RWPE2 (cell line): ENCODE measurements around the gene PPA1.

ENCODE experiments used
- ATAC-seq: fragments of 200-7000 bp; cut with Tn5 transposase; 3 replicates; pipeline ENCODE4 v1.9.1; 2021; ENCODE audit warnings: low read depth
- DNase-seq: peaks from one replicate; pipeline ENCODE4 v3.0.0-alpha.2; 2020; ENCODE audit warnings: low spot score
- H3K27ac ChIP-seq: fragments of 450-650 bp; 2 replicates; pipeline ENCODE4 v1.5.1; 2017; ENCODE audit warnings: mild to moderate bottlenecking; ENCODE audit not compliant: poor library complexity, severe bottlenecking
- H3K27me3 ChIP-seq: fragments of 250-450 bp; sonication (Bioruptor Pico); 2 replicates; pipeline ENCODE4 v1.5.1; 2021; ENCODE audit warnings: mild to moderate bottlenecking, moderate library complexity; ENCODE audit not compliant: insufficient read depth, poor library complexity, severe bottlenecking
- H3K36me3 ChIP-seq: fragments of 250-450 bp; sonication (Bioruptor Pico); 2 replicates; pipeline ENCODE4 v1.5.1; 2020; ENCODE audit warnings: low read depth, mild to moderate bottlenecking, moderate library complexity
- H3K4me1 ChIP-seq: fragments of 250-450 bp; sonication (Bioruptor Pico); 2 replicates; pipeline ENCODE4 v1.5.1; 2021; ENCODE audit warnings: mild to moderate bottlenecking, moderate library complexity; ENCODE audit not compliant: insufficient read depth, poor library complexity, severe bottlenecking
- H3K4me3 ChIP-seq: fragments of 250-450 bp; sonication (Bioruptor Pico); 2 replicates; pipeline ENCODE4 v1.5.1; 2021; ENCODE audit warnings: mild to moderate bottlenecking, moderate library complexity; ENCODE audit not compliant: severe bottlenecking
- H3K9me3 ChIP-seq: fragments of 250-450 bp; sonication (Bioruptor Pico); 2 replicates; pipeline ENCODE4 v1.5.1; 2021; ENCODE audit warnings: mild to moderate bottlenecking, moderate library complexity; ENCODE audit not compliant: severe bottlenecking
- CTCF ChIP-seq: fragments of 450-650 bp; IDR thresholded peaks from one replicate; pipeline ENCODE4 v1.5.1; 2017; ENCODE audit warnings: mild to moderate bottlenecking, moderate library complexity; ENCODE audit not compliant: poor library complexity, severe bottlenecking

Gene PPA1

GRCh38 chr10:70268376-70268775 is 35.1 kb upstream of the PPA1 start:
- Histone ChIP-seq H3K4me1 (peaks cover 16% of the 10 kb centered on the region), H3K9me3 (no peaks in the 10 kb centered on the region), H3K27me3 (no peaks in the 10 kb centered on the region), H3K4me3 (no peak overlapping the region), H3K27ac (no peak overlapping the region), H3K36me3 (no peaks in the 10 kb centered on the region)
- DNase-seq (no peak), ATAC-seq (no peak)
- no peak for TF ChIP-seq CTCF

GRCh38 chr10:70267161-70267933 is 34.1 kb upstream of the PPA1 start:
- Histone ChIP-seq H3K9me3 (no peaks in the 10 kb centered on the region), H3K27ac (peak overlapping the region; percentile 45), H3K36me3 (no peaks in the 10 kb centered on the region), H3K4me1 (peaks cover 16% of the 10 kb centered on the region), H3K27me3 (no peaks in the 10 kb centered on the region), H3K4me3 (no peak overlapping the region)
- TF ChIP-seq CTCF = peak; percentile 12
- ATAC-seq (peak; percentile 99), DNase-seq (peak; percentile 73)

GRCh38 chr10:70266701-70267100 is 33.5 kb upstream of the PPA1 start:
- DNase-seq = no peak
- H3K27ac ChIP-seq = peak overlapping the region; percentile 45
- TF ChIP-seq CTCF = no peak

GRCh38 chr10:70266056-70266455 is 32.8 kb upstream of the PPA1 start:
- DNase-seq = no peak
- ATAC-seq = no peak
- no peak overlapping the region for H3K27ac ChIP-seq
- TF ChIP-seq CTCF = no peak
- no peaks in the 10 kb centered on the region for H3K9me3 ChIP-seq
- H3K4me1 ChIP-seq = peaks cover 16% of the 10 kb centered on the region
- no peaks in the 10 kb centered on the region for H3K36me3 ChIP-seq
- no peaks in the 10 kb centered on the region for H3K27me3 ChIP-seq
- no peak overlapping the region for H3K4me3 ChIP-seq

More at GRCh38 chr10:70266701-70267100, 33.5 kb upstream of the PPA1 start:
- Histone ChIP-seq H3K4me1 (peaks cover 16% of the 10 kb centered on the region), H3K27me3 (no peaks in the 10 kb centered on the region), H3K4me3 (no peak overlapping the region), H3K36me3 (no peaks in the 10 kb centered on the region), H3K9me3 (no peaks in the 10 kb centered on the region)
- ATAC-seq = no peak
